Measurements from ENCODE around the gene ST3GAL4. TPM values are rescaled to one million over a fixed set of nuclear protein-coding genes. Genes with fewer than 3 reads are reported as not detected.

ST3GAL4 gene
- polyA plus RNA-seq, 2 of the 4 experiments (the other 2 are of a cell fraction) = 11.9 to 17.5 TPM

DNA sequence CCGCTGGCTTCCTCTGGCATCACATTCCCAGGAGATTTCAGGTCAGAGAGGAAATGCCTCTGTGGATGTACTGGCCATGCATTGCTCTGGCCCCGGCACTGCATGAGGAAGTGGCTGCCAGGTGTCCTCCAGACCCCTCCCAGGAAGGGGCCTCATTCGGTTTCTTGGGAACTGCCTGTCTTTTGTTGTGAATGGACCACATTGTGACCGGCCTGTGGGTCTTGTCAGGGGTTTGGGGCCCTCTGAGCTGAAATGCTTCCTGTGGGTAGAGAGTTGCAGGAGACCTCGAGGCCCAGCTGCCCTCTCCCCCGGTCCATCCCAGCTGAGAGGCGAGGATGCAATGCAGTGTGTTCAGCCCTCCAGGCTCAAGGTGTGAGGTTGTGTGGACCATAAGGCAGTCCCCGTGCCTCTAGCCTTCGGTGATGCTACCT lies 18.8 kb upstream of the ST3GAL4 start:
- DNase-seq (ENCODE audit: low read depth in 1 of 2, low spot score in 1 of 2) (no peak), FAIRE-seq (no peak), ATAC-seq (no peak)
- CTCF ChIA-PET = interaction anchor here (0.7 kb wide), 1 partner anchor 23 kb away, joined by 3 read pairs; no protein-coding TSS in a partner anchor
- H3K4me1 ChIP-seq = peaks cover 40% of the 10 kb centered on the region
- WGBS (ENCODE audit: missing lambda C conversion rate) = 100% methylated on average over 2 of the region's 9 CpGs
- no peaks in the 10 kb centered on the region for H3K9me3 ChIP-seq
- no peak overlapping the region for H3K4me3 ChIP-seq
- POLR2A ChIA-PET = no interaction called here
- no peak overlapping the region for H3K27ac ChIP-seq
- TF ChIP-seq EP300 (IDR thresholded peaks at IDR 0.05) (no peak), HDAC2 (IDR thresholded peaks at IDR 0.05) (no peak), CHD4 (IDR thresholded peaks at IDR 0.05; ENCODE audit: borderline replicate concordance) (no peak), FOSB (CRISPR knock-in tag; IDR thresholded peaks at IDR 0.05) (no peak), MYC (IDR thresholded peaks at IDR 0.05; ENCODE audit: borderline replicate concordance, low read length) (no peak), RNF2 (IDR thresholded peaks at IDR 0.05; ENCODE audit: borderline replicate concordance, low read depth) (no peak), EHMT2 (IDR thresholded peaks at IDR 0.05; ENCODE audit: low read depth) (no peak), CBX8 (IDR thresholded peaks at IDR 0.05) (no peak), JUN (IDR thresholded peaks at IDR 0.05) (no peak), HOXB5 (CRISPR knock-in tag; IDR thresholded peaks at IDR 0.05) (no peak)
- TF ChIP-seq, protein P1, sequence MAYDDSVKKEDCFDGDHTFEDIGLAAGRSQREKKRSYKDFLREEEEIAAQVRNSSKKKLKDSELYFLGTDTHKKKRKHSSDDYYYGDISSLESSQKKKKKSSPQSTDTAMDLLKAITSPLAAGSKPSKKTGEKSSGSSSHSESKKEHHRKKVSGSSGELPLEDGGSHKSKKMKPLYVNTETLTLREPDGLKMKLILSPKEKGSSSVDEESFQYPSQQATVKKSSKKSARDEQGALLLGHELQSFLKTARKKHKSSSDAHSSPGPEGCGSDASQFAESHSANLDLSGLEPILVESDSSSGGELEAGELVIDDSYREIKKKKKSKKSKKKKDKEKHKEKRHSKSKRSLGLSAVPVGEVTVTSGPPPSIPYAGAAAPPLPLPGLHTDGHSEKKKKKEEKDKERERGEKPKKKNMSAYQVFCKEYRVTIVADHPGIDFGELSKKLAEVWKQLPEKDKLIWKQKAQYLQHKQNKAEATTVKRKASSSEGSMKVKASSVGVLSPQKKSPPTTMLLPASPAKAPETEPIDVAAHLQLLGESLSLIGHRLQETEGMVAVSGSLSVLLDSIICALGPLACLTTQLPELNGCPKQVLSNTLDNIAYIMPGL (CRISPR knock-in tag; IDR thresholded peaks at IDR 0.05; ENCODE audit: borderline replicate concordance) = no peak
- TF ChIP-seq, protein P2, sequence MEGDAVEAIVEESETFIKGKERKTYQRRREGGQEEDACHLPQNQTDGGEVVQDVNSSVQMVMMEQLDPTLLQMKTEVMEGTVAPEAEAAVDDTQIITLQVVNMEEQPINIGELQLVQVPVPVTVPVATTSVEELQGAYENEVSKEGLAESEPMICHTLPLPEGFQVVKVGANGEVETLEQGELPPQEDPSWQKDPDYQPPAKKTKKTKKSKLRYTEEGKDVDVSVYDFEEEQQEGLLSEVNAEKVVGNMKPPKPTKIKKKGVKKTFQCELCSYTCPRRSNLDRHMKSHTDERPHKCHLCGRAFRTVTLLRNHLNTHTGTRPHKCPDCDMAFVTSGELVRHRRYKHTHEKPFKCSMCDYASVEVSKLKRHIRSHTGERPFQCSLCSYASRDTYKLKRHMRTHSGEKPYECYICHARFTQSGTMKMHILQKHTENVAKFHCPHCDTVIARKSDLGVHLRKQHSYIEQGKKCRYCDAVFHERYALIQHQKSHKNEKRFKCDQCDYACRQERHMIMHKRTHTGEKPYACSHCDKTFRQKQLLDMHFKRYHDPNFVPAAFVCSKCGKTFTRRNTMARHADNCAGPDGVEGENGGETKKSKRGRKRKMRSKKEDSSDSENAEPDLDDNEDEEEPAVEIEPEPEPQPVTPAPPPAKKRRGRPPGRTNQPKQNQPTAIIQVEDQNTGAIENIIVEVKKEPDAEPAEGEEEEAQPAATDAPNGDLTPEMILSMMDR (IDR thresholded peaks at IDR 0.05) = no peak
- TF ChIP-seq, protein P3, sequence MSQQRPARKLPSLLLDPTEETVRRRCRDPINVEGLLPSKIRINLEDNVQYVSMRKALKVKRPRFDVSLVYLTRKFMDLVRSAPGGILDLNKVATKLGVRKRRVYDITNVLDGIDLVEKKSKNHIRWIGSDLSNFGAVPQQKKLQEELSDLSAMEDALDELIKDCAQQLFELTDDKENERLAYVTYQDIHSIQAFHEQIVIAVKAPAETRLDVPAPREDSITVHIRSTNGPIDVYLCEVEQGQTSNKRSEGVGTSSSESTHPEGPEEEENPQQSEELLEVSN (IDR thresholded peaks at IDR 0.05; ENCODE audit: borderline replicate concordance, low read depth) = no peak
- TF ChIP-seq, protein P4, sequence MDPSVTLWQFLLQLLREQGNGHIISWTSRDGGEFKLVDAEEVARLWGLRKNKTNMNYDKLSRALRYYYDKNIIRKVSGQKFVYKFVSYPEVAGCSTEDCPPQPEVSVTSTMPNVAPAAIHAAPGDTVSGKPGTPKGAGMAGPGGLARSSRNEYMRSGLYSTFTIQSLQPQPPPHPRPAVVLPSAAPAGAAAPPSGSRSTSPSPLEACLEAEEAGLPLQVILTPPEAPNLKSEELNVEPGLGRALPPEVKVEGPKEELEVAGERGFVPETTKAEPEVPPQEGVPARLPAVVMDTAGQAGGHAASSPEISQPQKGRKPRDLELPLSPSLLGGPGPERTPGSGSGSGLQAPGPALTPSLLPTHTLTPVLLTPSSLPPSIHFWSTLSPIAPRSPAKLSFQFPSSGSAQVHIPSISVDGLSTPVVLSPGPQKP (IDR thresholded peaks at IDR 0.05; ENCODE audit: low read depth, low read length) = no peak
- TF ChIP-seq, protein P5, sequence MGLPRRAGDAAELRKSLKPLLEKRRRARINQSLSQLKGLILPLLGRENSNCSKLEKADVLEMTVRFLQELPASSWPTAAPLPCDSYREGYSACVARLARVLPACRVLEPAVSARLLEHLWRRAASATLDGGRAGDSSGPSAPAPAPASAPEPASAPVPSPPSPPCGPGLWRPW (IDR thresholded peaks at IDR 0.05) = no peak
- TF ChIP-seq, protein P6, sequence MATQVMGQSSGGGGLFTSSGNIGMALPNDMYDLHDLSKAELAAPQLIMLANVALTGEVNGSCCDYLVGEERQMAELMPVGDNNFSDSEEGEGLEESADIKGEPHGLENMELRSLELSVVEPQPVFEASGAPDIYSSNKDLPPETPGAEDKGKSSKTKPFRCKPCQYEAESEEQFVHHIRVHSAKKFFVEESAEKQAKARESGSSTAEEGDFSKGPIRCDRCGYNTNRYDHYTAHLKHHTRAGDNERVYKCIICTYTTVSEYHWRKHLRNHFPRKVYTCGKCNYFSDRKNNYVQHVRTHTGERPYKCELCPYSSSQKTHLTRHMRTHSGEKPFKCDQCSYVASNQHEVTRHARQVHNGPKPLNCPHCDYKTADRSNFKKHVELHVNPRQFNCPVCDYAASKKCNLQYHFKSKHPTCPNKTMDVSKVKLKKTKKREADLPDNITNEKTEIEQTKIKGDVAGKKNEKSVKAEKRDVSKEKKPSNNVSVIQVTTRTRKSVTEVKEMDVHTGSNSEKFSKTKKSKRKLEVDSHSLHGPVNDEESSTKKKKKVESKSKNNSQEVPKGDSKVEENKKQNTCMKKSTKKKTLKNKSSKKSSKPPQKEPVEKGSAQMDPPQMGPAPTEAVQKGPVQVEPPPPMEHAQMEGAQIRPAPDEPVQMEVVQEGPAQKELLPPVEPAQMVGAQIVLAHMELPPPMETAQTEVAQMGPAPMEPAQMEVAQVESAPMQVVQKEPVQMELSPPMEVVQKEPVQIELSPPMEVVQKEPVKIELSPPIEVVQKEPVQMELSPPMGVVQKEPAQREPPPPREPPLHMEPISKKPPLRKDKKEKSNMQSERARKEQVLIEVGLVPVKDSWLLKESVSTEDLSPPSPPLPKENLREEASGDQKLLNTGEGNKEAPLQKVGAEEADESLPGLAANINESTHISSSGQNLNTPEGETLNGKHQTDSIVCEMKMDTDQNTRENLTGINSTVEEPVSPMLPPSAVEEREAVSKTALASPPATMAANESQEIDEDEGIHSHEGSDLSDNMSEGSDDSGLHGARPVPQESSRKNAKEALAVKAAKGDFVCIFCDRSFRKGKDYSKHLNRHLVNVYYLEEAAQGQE (IDR thresholded peaks at IDR 0.05) = no peak
- TF ChIP-seq, protein P7, sequence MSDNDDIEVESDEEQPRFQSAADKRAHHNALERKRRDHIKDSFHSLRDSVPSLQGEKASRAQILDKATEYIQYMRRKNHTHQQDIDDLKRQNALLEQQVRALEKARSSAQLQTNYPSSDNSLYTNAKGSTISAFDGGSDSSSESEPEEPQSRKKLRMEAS (IDR thresholded peaks at IDR 0.05) = no peak
- no peak overlapping the region for H3K4me2 ChIP-seq

All from A549 (cell line).